Amygdala (tissue), 56 donors: Measurements from ENCODE around the gene PDILT.

Experiments used
- DNase-seq, 56 donors: peaks; one replicate each; lab custom pipeline; 2025; lab: John Stamatoyannopoulos, UW

PDILT gene

GRCh38 chr16:20409398-20410120 is 5.0 kb upstream of the PDILT start, which contains the start of gene ACSM5:
Gene ACSM5, plus strand, starts transcription at chr16:20409534. Its CDS starts 1,951 bp downstream, at chr16:20411485.
- DNase-seq = peak in 50 of 56 donors; percentile 3 to 77 (median 39)

- no peak for DNase-seq
These were observed 1.9 kb downstream of the PDILT start for GRCh38 chr16:20402651-20403050.

GRCh38 chr16:20401475-20402016 is 3.0 kb downstream of the PDILT start:
- DNase-seq = no peak

GRCh38 chr16:20401066-20401465 is 3.5 kb downstream of the PDILT start:
- DNase-seq = no peak

GRCh38 chr16:20399185-20399584 is 5.4 kb downstream of the PDILT start:
- no peak for DNase-seq

- DNase-seq = no peak
These were observed 5.9 kb downstream of the PDILT start for GRCh38 chr16:20398603-20399002.

- DNase-seq = no peak
These were observed 7.0 kb downstream of the PDILT start for GRCh38 chr16:20397468-20398074.

- no peak for DNase-seq
These were observed 7.6 kb downstream of the PDILT start for GRCh38 chr16:20396846-20397467.

- DNase-seq = no peak
These were observed 8.6 kb downstream of the PDILT start for GRCh38 chr16:20395946-20396345.

- peak in 1 of 56 donors; percentile 18 for DNase-seq
These were observed 10.5 kb downstream of the PDILT start for GRCh38 chr16:20393801-20394577.

GRCh38 chr16:20391045-20391444 is 13.5 kb downstream of the PDILT start:
- no peak for DNase-seq

GRCh38 chr16:20388854-20389253 is 15.7 kb downstream of the PDILT start:
- DNase-seq = no peak

GRCh38 chr16:20387978-20388377 is 16.6 kb downstream of the PDILT start:
- DNase-seq = no peak

GRCh38 chr16:20385844-20386832 is 18.4 kb downstream of the PDILT start:
- DNase-seq = peak in 46 of 56 donors; percentile 9 to 77 (median 36)

- DNase-seq = peak in 43 of 56 donors; percentile 1 to 76 (median 15)
These were observed 21.2 kb downstream of the PDILT start for GRCh38 chr16:20383106-20384029.

- DNase-seq = no peak
These were observed 22.2 kb downstream of the PDILT start for GRCh38 chr16:20382202-20382948.

GRCh38 chr16:20380782-20381181 is 23.8 kb downstream of the PDILT start:
- DNase-seq = no peak
